Pons (tissue), 1 donor: ENCODE data around the gene ARHGAP22.
"Not testable (repeated sequence)": the region's sequence is repeated elsewhere in the genome, so short reads cannot be mapped to it uniquely, and the experiment has no call there.

Experiments
- DNase-seq: peaks from one replicate; pipeline ENCODE4 v3.0.0-alpha.2; 2016; ENCODE audit warnings: low spot score

ARHGAP22 gene

DNA sequence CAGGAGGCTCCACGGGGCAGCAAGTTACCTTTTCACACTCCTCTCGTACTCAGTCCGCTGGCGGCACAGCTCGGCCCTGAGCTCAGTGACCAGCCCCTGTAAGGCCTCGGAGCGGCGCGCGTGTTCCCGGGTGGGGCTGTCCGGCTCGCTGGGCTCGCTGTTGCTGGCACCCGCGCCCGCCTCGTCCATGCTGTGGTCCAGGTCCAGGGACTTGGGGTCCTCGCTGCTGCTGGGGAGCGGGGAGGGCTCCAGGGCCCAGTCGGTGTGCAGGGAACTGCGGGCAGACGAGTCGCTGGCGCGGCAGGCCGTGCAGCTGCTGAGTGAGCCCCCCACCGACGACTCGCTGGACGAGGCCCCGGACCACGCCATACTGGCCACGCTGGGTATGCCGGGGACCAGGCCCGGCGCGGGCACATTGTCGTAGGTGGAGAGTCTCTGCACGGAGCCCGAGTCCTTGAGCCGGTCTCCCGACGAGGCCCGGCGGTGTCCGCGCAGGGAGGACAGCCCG is 154.6 kb downstream of the ARHGAP22 start:
- no peak for DNase-seq

GRCh38 chr10:48449501-48450232 is 155.2 kb downstream of the ARHGAP22 start:
- DNase-seq: peak; percentile 51

GRCh38 chr10:48448796-48449195 is 156.1 kb downstream of the ARHGAP22 start:
- DNase-seq: no peak

DNA sequence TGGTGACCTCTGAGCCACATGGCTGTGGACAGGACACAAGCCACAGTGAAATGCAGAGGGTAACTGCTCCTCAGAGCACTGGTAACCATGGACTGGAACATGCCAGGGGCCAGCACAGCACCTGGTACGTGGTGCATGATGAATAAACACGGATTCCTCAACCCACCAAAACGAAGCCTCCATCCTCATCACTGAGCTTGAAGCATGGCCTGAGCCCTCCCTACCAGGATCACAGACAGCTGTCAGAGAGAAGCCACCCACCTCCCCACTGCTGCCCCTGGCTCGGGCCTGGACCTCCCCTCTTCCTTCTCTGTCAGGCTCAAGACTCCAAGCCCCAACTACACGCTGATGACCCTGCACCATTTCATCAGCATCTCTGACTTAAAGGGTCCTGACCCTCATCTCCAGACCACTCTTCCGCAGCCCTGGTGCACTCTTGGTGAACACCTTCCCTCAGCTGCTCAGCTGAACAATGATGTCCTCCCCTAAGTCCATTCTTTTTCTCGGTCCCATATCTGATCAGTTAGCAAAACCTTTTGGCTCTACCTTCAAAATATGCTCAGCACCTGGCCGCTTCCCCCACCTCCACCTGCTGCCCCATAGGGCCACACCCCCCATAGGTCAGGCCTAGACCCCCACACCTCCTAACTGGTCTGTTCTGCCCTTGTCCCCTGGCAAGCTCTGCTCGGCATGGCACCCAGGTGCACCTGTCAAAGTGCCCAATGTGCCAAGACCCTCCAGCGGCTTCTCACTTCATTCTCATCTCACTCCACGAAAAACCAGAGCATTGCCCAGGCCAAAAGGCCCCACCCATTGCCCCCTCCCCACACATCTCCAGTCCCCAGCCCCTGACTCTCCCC is 157.3 kb downstream of the ARHGAP22 start:
- DNase-seq: no peak

GRCh38 chr10:48446785-48447184 is 158.1 kb downstream of the ARHGAP22 start:
- DNase-seq: no peak

GRCh38 chr10:48445932-48446331 is 158.9 kb downstream of the ARHGAP22 start:
- DNase-seq: no peak

- no peak for DNase-seq
Observed at GRCh38 chr10:48444861-48445841, 159.7 kb downstream of the ARHGAP22 start.

DNA sequence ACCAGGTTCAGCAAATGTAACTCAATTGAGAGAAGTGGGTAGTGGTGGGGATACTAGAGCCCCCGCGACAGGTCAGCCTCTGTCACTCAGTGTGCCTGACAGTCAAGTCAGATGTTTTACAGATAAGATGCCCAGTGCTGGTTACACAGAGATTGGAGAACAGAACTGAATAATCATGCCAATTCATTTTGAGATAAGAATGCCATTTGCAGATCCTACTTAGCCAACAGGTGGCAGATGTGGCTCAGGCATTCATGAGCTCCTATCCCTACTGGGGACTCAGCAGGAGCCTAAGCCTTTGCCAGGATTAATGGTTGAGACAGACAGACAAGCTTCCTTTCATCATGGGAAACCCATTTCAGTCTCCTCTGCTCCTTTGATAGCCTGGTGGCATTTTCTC is 160.6 kb downstream of the ARHGAP22 start:
- peak; percentile 79 for DNase-seq

DNA sequence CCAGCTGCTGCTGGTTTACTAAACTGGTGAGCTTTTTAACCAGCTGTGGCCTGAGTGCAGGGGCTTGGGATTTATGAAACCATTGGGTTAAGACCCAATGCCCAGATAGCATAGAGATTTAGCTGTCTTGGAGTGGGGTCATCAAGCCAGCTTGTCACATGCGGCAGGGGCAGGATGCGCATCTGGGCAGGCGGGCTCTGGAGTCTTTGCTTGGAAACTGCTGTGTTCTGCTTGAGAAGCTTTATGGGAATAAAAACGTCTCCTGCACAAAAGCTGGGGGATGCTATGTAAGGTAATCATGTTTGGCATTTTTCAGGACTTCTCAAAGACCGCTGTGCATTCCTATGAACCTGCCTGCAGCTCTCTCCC is 162.1 kb downstream of the ARHGAP22 start:
- DNase-seq: no peak

- no peak for DNase-seq
Observed at GRCh38 chr10:48442090-48442808, 162.6 kb downstream of the ARHGAP22 start.

- no peak for DNase-seq
Observed at GRCh38 chr10:48440771-48441170, 164.1 kb downstream of the ARHGAP22 start.

GRCh38 chr10:48439581-48440041 is 165.3 kb downstream of the ARHGAP22 start:
- no peak for DNase-seq

- no peak for DNase-seq
Observed at GRCh38 chr10:48439031-48439430, 165.8 kb downstream of the ARHGAP22 start.

GRCh38 chr10:48437546-48437945 is 167.3 kb downstream of the ARHGAP22 start:
- DNase-seq: no peak

DNA sequence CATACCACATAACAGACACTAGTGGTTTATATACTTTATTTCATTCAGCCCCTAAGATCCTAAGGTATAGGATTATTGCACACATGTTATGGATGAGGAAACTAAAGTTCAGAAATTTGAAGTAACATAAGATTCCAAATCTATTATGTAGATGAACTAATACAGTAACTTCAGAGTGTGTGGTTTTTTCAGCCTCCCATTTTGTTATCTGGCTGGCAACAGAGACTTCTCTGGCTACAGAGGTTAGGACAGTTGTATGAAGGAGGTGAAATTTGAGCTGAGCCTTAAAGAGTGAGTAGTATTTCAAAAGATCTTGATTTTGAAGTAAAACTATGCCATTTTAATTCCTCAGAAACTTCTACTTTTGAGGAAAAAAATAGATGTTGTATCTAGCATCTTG is 173.0 kb downstream of the ARHGAP22 start:
- no peak for DNase-seq

DNA sequence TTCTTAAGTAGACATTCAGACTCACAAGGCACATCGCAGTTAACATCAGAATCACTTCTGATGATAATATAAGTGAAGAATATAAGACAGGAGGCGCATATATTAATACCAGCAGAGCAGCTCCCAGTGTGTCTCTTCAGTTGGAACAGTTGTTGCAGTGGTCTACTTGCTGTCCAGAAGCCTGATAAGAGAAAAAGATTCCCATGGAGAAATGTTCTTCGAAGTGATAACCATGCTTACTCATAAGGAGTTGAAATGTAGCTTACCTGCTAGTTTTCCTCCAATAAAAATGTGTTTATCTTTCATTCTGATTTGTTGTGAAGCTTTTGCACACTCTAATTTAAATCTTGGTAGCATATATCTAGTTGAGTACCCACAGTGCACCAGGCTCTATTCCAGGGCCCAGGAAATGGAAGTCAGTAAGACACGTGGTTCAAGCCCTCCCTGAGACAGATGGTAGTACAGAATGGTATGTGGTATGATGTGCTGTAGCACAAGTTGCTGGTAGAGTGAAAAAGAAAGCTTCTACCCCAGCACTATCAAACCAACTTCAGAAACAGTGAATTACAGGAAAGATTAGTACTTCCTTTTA is 174.4 kb downstream of the ARHGAP22 start:
- no peak for DNase-seq

DNA sequence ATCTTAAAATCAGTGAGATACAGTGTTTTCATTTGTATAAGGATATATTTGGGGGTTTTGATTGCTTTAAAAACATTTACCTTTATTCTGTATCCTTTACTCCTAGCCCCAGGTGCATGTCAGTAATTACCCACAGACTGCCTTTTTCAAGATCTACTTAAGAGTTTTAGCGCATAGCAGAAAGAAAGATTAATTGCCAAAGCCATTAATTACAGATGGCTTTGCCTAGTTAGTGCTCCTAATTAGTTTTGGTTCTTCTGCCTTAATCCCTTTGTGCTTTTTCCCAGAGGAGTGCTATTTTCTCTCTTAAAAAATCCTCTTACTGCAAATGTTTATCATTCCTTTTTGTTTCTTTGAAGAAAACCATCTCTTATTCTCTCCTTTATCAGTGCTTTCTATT is 175.6 kb downstream of the ARHGAP22 start:
- DNase-seq: no peak

- no peak for DNase-seq
Observed at GRCh38 chr10:48428896-48429295, 176.0 kb downstream of the ARHGAP22 start.

GRCh38 chr10:48423884-48424283 is 181.0 kb downstream of the ARHGAP22 start:
- no peak for DNase-seq

DNA sequence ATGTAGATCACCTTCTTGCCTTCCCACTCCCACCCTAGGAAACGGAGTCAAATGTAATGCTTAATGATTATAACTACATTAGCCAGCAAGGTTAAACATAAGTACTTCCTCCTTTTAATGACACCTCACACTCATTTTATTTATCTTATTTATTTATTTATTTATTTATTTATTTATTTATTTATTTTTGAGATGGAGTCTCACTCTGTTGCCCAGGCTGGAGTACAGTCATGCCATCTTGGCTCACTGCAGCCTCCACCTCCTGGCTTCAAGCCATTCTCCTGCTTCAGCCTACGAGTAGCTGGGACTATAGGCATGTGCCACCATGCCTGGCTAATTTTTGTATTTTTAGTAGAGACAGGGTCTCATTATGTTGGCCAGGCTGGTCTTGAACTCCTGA is 183.0 kb downstream of the ARHGAP22 start:
- DNase-seq: not testable (repeated sequence)

DNA sequence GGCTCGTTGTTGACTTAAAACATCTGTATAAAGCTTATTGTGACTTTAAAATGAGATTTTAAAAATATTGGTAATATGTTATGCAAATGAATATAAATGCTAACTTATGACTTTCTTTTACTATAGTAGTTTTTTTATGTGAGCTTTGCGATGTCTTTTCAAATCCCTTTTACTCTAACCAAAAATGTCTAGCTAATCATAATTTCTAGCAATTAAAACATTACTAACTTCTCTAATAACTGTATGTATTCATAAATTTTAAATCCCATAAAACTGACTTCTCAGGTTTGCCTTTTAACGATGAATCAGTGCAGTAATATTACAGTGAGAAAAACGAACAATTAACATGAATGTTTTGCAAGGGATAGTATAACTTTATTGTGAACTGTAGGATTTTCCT is 185.2 kb downstream of the ARHGAP22 start:
- DNase-seq: no peak
